NB4 (cell line): ENCODE measurements around the gene GTSE1.

Experiments used
- CTCF ChIP-seq: IDR thresholded peaks from one replicate; pipeline ENCODE4 v1.5.1; 2012; ENCODE audit warnings: low read depth, low read length
- MAX ChIP-seq: IDR thresholded peaks from 2 replicates; pipeline ENCODE4 v1.6.1; 2011; ENCODE audit warnings: low read depth, low read length
- MYC ChIP-seq: IDR thresholded peaks from 2 replicates; pipeline ENCODE4 v1.6.1; 2011; ENCODE audit warnings: low read depth, low read length
- POLR2A ChIP-seq: IDR thresholded peaks from 2 replicates; pipeline ENCODE4 v1.6.1; 2011; ENCODE audit warnings: mild to moderate bottlenecking; ENCODE audit not compliant: insufficient read length; ENCODE audit errors: extremely low read depth

DNA sequence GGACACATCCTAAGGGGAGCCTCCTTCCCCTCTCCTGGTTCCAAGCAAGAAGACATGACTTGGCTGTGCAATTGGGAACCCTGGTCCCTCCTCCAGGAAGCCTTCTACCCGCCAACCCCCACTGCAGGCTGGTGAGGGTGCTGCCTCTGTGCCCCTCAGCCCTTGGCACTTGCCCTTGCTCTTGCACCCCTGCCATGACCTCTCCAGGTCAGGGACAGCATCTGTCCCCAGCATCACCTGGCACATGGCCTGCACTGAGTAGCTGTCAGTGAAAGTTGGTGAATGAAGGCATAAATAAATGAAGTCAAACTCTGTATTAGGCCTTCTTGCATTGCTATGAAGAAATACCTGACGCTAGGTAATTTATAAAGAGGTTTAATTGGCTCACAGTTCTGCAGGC is 1.9 kb upstream of the GTSE1 start:
- TF ChIP-seq POLR2A (no peak), CTCF (no peak), MAX (no peak), MYC (no peak)
